PFSK-1 (cell line): ENCODE measurements around the gene MAEA.

Source experiments
- FOXP2 ChIP-seq: optimal IDR thresholded peaks from 2 replicates; pipeline ENCODE3; 2011; ENCODE audit warnings: borderline replicate concordance, control low read depth, inconsistent platforms; ENCODE audit not compliant: insufficient read depth; ENCODE audit errors: extremely low read length, extremely low read depth
- POLR2AphosphoS5 ChIP-seq: IDR thresholded peaks from 2 replicates; pipeline ENCODE4 v1.6.1; 2012; ENCODE audit warnings: low read depth, mild to moderate bottlenecking, control low read depth, low read length, moderate library complexity
- REST ChIP-seq, 2 experiments: IDR thresholded peaks; 2 replicates each; pipeline versions ENCODE4 v1.6.1 to v1.8.0; 2011 to 2012; ENCODE audit warnings: low read depth in 2 of 2, low read length in 2 of 2, control low read depth in 1 of 2, inconsistent platforms in 1 of 2, mild to moderate bottlenecking in 1 of 2, moderate library complexity in 1 of 2; ENCODE audit not compliant: insufficient read depth in 1 of 2
- SIN3A ChIP-seq: IDR thresholded peaks from 2 replicates; pipeline ENCODE4 v1.6.1; 2012; ENCODE audit warnings: mild to moderate bottlenecking, low read length, moderate library complexity, borderline replicate concordance; ENCODE audit not compliant: insufficient read depth
- TAF1 ChIP-seq: IDR thresholded peaks from 2 replicates; pipeline ENCODE4 v1.6.1; 2012; ENCODE audit warnings: low read length, control low read depth, borderline replicate concordance; ENCODE audit not compliant: insufficient read depth

MAEA gene

GRCh38 chr4:1375051-1375721 is 85.5 kb downstream of the MAEA start:
- TF ChIP-seq REST (IDR thresholded peaks at IDR 0.05; ENCODE audit: insufficient read depth in 1 of 2, low read depth in 2 of 2, low read length in 2 of 2) (no peak), TAF1 (no peak), SIN3A (no peak), FOXP2 (no peak), POLR2AphosphoS5 (no peak)

GRCh38 chr4:1375761-1376322 is 86.2 kb downstream of the MAEA start:
- TF ChIP-seq REST (IDR thresholded peaks at IDR 0.05; ENCODE audit: insufficient read depth in 1 of 2, low read depth in 2 of 2, low read length in 2 of 2) = no peak
- TF ChIP-seq TAF1 = no peak
- TF ChIP-seq POLR2AphosphoS5 = no peak
- no peak for TF ChIP-seq SIN3A

- no peak for TF ChIP-seq TAF1
- TF ChIP-seq SIN3A = no peak
- no peak for TF ChIP-seq REST (IDR thresholded peaks at IDR 0.05; ENCODE audit: insufficient read depth in 1 of 2, low read depth in 2 of 2, low read length in 2 of 2)
- no peak for TF ChIP-seq FOXP2
- TF ChIP-seq POLR2AphosphoS5 = no peak
Measured at GRCh38 chr4:1376391-1376840, 86.7 kb downstream of the MAEA start.

- TF ChIP-seq SIN3A (no peak), POLR2AphosphoS5 (no peak), TAF1 (no peak), REST (IDR thresholded peaks at IDR 0.05; ENCODE audit: insufficient read depth in 1 of 2, low read depth in 2 of 2, low read length in 2 of 2) (no peak), FOXP2 (no peak)
Measured at GRCh38 chr4:1376841-1377605, 87.3 kb downstream of the MAEA start.
